GM18868 (cell line): ENCODE measurements around the gene LYRM1.
"Not testable (repeated sequence)": the region's sequence is repeated elsewhere in the genome, so short reads cannot be mapped to it uniquely, and the experiment has no call there.

Source experiments
- ATAC-seq: cut with Tn5 transposase; IDR thresholded peaks from one replicate; pipeline ENCODE4 v1.9.1; 2021; ENCODE audit warnings: mild to moderate bottlenecking, moderate library complexity; ENCODE audit not compliant: unreplicated experiment

LYRM1 gene

GRCh38 chr16:20931066-20931600 is 30.6 kb downstream of the LYRM1 start:
- no peak for ATAC-seq

GRCh38 chr16:20933589-20933988 is 33.0 kb downstream of the LYRM1 start:
- no peak for ATAC-seq

- ATAC-seq = no peak
Measured at GRCh38 chr16:20937736-20938135, 37.2 kb downstream of the LYRM1 start.

- ATAC-seq = no peak
Measured at GRCh38 chr16:20938426-20938825, 37.9 kb downstream of the LYRM1 start.

GRCh38 chr16:20939611-20940010 is 39.0 kb downstream of the LYRM1 start:
- no peak for ATAC-seq

- no peak for ATAC-seq
Measured at GRCh38 chr16:20940871-20941635, 40.5 kb downstream of the LYRM1 start.

GRCh38 chr16:20941636-20941926 is 41.0 kb downstream of the LYRM1 start:
- ATAC-seq = no peak

- no peak for ATAC-seq
Measured at GRCh38 chr16:20942256-20942655, 41.7 kb downstream of the LYRM1 start.

- no peak for ATAC-seq
Measured at GRCh38 chr16:20944861-20945574, 44.4 kb downstream of the LYRM1 start.

- not testable (repeated sequence) for ATAC-seq
Measured at GRCh38 chr16:20945575-20945875, 45.0 kb downstream of the LYRM1 start.

GRCh38 chr16:20946015-20946629 is 45.6 kb downstream of the LYRM1 start:
- no peak for ATAC-seq

GRCh38 chr16:20948444-20948843 is 47.9 kb downstream of the LYRM1 start:
- ATAC-seq = no peak

GRCh38 chr16:20949660-20950059 is 49.1 kb downstream of the LYRM1 start:
- no peak for ATAC-seq

GRCh38 chr16:20950294-20950693 is 49.7 kb downstream of the LYRM1 start:
- no peak for ATAC-seq

- ATAC-seq = no peak
Measured at GRCh38 chr16:20952139-20952920, 51.8 kb downstream of the LYRM1 start.

GRCh38 chr16:20954574-20954973 is 54.0 kb downstream of the LYRM1 start:
- ATAC-seq = no peak

- no peak for ATAC-seq
Measured at GRCh38 chr16:20956319-20956718, 55.7 kb downstream of the LYRM1 start.

- ATAC-seq = no peak
Measured at GRCh38 chr16:20957153-20957552, 56.6 kb downstream of the LYRM1 start.

GRCh38 chr16:20960899-20961298 is 60.3 kb downstream of the LYRM1 start:
- no peak for ATAC-seq

- no peak for ATAC-seq
Measured at GRCh38 chr16:20968765-20969164, 68.2 kb downstream of the LYRM1 start.

GRCh38 chr16:20969386-20969785 is 68.8 kb downstream of the LYRM1 start:
- ATAC-seq = no peak
